ENCODE data around the gene DMD.
"Not testable (repeated sequence)": the region's sequence is repeated elsewhere in the genome, so short reads cannot be mapped to it uniquely, and the experiment has no call there.

The DMD gene

DNA sequence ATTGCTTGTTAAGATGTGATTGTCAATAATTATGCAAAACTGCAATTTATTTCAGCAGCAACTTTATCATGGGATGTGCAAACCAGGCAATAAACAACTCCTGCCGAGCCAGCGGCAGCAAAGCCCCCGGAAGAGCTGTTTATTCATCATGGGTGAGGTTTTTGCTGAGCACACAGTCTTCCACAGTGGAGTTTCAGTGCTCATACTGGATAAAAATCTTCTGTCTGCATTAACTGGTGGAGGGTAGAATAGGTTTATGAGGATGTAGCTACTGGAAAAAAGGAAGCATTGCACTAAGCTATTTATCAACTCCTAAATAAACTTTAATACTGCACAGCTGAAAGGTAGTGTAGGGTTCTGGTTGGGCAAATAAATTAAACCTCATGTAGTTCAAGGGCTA, 1582.2 kb downstream of the DMD start:
- FAIRE-seq = no peak
- DNase-seq (ENCODE audit: low spot score) = no peak

DNA sequence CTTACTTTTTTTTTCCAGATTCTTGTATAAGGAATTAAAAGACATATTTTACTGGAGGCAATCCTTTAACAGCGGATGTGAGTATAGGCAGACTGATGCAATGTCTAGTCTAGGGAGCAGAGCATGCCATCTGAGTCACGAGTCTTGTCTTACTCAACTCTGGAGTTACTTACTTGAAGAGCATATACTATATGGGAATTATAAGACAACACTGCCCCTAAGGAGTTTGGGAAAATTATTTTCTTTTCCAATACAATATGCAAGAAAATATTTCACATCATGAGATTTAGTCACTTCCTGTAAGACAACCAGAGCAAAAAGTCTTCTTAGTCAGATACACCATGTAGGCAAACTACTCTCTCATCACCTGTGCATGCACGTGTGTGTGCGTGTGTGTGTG, 1602.2 kb downstream of the DMD start:
- FAIRE-seq = peak; percentile 70
- DNase-seq (ENCODE audit: low spot score) = peak; percentile 69

GRCh38 chrX:31608638-31609037, 1602.7 kb downstream of the DMD start:
- DNase-seq (ENCODE audit: low spot score) (peak; percentile 27), FAIRE-seq (no peak)

DNA sequence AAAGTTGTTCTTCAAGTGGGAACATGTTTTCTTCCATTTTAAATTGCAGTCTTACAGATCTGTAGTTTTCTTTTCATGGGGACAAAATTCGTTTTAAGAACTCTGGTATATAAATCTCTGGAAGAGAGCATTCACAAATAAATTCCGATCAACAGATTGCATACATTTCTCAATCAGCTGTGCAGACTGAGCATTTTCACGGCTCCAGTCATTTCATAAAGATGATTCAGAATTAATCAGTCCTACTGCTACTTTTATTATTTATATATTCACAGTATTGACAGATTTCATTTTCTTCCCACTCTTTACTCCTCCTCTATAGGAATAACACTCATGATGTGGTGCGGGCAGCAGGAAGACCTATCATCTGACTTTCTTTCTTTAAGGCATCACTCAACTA, 1604.6 kb downstream of the DMD start:
- FAIRE-seq = no peak

GRCh38 chrX:31604629-31605221, 1606.6 kb downstream of the DMD start:
- DNase-seq (ENCODE audit: low spot score) = no peak
- FAIRE-seq = no peak

More for the DNA sequence above, 1604.6 kb downstream of the DMD start:
- DNase-seq (ENCODE audit: low spot score) = no peak

DNA sequence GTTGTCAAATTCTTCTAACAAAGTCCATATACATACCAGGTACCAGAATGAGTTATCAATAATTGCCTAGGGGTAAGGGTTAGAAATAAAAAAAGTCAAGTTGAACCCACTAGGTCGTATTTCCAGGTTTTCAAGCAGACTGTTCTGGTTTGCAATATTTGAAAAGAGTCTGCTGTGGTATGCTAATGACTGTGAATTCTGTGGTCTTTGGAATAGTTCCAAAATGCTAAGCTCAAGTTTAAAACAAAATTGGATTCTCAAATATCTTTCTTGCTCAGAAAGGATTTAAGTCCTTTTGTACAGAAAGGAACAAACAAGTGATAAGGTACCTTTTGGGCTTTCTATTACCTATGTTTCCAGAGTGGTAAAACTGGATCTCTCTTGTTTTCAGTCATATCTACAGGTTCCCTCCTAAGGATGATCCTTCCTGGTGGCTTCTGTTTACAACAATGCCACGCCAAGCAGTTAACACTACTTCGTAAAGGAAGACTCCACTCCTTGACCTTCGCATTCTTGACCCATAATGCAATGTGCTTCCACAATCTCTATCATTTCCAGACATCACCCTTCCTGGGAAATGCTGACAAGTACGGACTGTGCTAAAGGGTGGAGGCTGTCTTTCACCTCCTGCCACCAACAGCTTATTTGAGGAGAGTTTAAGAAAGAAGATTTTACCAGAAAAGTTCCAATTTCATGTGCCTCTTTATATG, 1607.8 kb downstream of the DMD start:
- DNase-seq (ENCODE audit: low spot score) (no peak), FAIRE-seq (no peak)

DNA sequence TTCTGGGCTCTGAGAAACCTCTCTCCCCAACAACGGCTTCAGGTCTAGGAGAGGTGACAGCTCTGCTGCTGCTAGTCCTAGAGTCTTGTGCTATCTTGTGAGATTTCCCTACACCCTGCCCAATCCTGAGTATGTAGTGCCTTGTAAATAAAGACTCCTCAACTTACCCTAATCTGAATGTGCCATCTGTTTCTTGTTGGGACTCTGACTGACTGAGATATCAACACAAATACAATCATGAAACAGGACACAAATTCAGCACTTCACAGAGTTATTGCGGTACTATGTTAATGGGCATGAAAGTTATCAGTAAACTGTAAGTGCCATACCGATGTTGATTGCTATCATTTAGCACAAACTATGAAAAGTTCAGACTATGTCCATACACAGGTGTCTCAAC, 1610.5 kb downstream of the DMD start:
- FAIRE-seq (no peak), DNase-seq (ENCODE audit: low spot score) (no peak)

DNA sequence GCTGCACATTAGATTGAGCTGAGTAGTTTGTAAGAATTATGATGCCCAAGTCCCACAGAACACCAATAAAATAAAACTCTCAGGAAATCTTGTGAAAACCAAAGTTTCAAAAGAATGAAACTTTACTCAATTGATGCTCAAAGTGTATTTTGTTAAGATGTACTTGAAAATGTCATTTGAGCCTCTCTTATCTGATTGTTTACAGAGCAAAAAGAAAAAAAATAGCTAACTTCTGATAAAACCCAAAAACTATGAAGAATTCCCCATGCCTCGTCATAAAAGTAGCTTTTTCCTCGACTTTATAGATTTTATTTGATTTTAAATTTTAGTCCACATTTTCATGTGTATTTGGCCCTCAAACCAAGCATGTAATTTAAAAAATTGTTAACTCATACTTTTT, 1618.0 kb downstream of the DMD start:
- FAIRE-seq = no peak
- DNase-seq (ENCODE audit: low spot score) = no peak

DNA sequence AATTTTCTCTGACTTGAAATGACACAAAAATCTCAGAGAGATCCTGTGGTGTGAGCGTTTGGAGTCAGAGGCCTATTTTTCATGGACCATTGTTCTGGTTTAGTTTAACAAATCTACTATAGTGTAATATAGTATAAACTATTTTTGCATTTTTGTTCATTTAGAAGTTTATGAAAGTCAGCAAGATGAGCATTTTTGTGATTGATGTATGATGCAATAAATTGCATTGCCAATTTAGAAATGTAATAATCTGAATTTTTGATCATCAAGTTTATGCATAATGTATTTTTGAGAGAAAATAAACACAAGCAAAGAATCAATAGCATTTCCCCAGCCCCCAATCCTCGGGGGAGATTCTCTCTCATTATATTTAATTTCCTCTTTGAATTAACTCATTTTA, 1620.0 kb downstream of the DMD start:
- FAIRE-seq (no peak), DNase-seq (ENCODE audit: low spot score) (no peak)

GRCh38 chrX:31590581-31591114, 1620.7 kb downstream of the DMD start:
- peak; percentile 89 for FAIRE-seq
- peak; percentile 12 for DNase-seq (ENCODE audit: low spot score)

GRCh38 chrX:31589503-31589902, 1621.8 kb downstream of the DMD start:
- FAIRE-seq = no peak
- DNase-seq (ENCODE audit: low spot score) = no peak

DNA sequence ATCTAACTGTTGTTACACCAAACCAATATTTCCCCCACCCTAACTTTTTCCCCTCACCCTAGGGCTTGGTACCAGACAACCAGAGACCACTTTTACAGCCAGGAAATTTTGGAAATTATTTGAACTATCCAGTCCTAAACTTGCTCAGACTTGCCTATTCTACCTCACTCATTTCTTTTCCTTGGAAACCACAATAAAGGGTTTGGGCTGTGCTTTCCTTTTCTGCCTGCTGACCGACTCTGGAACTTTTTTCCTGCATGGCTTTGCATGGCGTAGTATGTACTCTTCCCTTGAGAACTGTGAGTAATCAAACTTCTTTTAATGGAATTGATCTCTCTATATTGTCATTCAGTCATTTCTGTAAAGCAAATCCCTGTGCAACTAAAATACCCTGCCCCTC, 1623.0 kb downstream of the DMD start:
- no peak for FAIRE-seq
- no peak for DNase-seq (ENCODE audit: low spot score)

GRCh38 chrX:31583892-31584291, 1627.5 kb downstream of the DMD start:
- not testable (repeated sequence) for DNase-seq (ENCODE audit: low spot score); FAIRE-seq

DNA sequence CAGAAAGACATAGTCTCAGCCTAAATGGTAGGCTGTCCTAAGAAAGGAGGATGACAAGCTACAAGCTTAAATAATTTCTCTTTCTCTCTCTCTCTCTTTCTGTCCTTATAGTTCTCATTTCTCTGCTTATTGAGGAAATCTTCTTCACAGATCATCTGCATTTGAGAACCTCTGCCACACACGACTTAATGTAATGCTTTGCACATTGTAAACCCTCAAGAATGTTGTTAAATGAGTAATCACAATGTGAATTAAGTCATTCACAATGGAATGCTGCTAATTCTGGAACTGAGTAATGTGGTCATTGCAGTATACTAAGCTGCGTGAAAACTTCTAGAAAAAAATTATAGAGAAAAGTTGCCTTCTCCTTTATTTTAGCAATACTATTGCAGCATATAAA, 1630.6 kb downstream of the DMD start:
- FAIRE-seq = peak; percentile 94

DNA sequence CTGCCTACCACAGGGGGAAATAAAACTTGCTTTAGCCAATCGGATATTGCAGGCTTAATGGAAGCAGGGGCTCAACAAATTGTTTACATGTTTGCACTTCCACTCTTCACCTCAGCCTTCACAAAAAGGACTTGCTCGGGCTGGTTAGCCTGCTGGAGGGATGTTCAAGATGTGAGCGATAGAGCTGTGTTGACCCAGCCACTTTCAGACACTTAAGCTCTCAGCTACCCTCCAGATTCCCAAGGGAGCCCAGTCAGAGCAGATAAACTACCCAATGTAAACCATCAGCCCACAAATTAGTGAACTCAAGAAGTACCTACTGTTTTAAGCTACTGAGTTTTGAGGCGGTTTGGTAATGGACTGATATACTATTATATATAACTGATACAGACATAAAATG, 1631.1 kb downstream of the DMD start:
- DNase-seq (ENCODE audit: low spot score) (no peak), FAIRE-seq (no peak)

More for the DNA sequence above, 1630.6 kb downstream of the DMD start:
- peak; percentile 63 for DNase-seq (ENCODE audit: low spot score)

DNA sequence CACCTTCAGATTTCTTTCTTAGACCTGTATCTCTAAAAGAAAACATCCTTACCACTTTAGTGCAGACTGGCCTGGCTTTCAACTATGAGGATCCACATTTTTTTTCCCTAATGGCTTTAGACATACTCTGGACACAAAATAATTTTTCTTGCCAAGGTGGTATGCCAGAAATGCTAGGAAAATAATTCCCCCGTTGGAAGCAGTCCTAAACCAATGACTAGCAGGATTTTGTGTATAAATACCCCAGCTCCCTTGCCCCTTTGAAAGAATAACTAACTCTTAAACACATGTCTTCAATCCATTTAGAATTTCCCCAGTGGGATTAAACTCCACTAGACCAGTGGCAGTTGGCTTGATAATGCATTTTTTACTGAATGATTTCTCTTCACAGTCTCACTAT, 1639.0 kb downstream of the DMD start:
- DNase-seq (ENCODE audit: low spot score) (no peak), FAIRE-seq (no peak)

DNA sequence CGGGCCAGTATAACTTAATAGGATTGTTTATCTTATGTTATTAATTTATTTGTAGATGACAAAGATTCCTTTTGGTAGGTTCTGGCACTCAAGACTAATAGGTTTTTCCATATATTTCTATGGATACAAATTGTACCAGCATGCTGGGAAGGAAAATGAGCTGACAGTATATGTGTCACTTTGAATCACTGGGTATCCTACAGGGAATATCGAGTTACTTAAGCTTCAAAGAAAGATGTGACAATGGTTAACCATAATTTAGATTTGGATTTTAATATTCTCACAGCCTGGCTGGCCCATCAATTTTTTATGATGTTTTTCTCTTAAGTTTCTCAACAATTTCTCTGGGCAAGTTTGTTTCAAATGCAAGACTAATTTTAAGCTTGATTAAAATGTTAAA, 1640.7 kb downstream of the DMD start:
- no peak for FAIRE-seq
- no peak for DNase-seq (ENCODE audit: low spot score)

- DNase-seq (ENCODE audit: low spot score) (no peak), FAIRE-seq (no peak)
Observed at GRCh38 chrX:31563792-31564191, 1647.6 kb downstream of the DMD start.

GRCh38 chrX:31555506-31555905, 1655.8 kb downstream of the DMD start:
- no peak for DNase-seq (ENCODE audit: low spot score)
- no peak for FAIRE-seq

GRCh38 chrX:31551913-31552312, 1659.4 kb downstream of the DMD start:
- no peak for FAIRE-seq

GRCh38 chrX:31550158-31550557, 1661.2 kb downstream of the DMD start:
- FAIRE-seq (no peak), DNase-seq (ENCODE audit: low spot score) (no peak)

More at GRCh38 chrX:31551913-31552312, 1659.4 kb downstream of the DMD start:
- DNase-seq (ENCODE audit: low spot score) = no peak

DNA sequence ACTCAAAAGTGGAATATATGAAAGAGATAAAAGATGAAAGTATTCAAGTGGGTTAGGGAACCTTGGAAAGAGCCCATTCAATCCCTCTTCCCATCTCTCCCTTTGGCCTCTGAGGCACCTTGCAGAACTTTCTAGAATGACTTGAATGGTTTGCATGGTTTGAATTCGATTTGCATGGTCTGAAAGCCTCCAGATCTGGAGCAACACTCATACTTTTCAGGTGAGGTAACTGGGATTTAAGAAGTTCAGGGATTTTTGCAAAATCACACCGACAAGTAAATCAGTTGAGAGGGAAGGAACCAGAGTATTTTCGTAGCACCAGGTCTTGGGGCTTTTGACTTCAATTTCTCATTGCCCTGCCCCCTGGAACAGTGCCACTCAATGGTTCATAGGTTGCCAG, 1663.5 kb downstream of the DMD start:
- no peak for FAIRE-seq

DNA sequence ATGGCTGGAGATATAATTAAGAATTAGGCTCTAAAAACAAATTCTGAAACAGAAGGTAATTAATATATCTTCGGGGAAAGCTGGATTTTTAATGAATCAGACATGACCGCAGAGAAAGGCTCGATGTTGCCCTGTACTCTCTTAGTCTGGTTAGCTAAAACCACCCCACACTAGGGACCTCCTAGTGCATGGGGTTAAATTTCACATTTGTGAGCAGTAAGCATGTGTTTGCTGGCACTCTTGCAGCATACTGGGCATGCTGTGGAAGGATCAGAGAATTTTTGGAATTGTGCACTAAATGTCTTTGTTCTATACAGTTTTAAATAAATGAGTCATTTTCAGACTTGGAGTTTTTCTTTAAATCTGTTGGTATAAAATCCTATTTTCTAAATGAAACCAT, 1663.9 kb downstream of the DMD start:
- no peak for FAIRE-seq
- no peak for DNase-seq (ENCODE audit: low spot score)

More for the DNA sequence above, 1663.5 kb downstream of the DMD start:
- DNase-seq (ENCODE audit: low spot score) = no peak

Data from RCC 7860 (cell line).